ELR (cell line): ENCODE results near the gene WDR3.
A peak's percentile ranks its signal among the peaks of the same experiment; 100 is the strongest.

ENCODE experiments used
- DNase-seq: peaks from one replicate; pipeline ENCODE4 v3.0.0-alpha.2; 2015; ENCODE audit warnings: low read depth

WDR3 gene

DNA sequence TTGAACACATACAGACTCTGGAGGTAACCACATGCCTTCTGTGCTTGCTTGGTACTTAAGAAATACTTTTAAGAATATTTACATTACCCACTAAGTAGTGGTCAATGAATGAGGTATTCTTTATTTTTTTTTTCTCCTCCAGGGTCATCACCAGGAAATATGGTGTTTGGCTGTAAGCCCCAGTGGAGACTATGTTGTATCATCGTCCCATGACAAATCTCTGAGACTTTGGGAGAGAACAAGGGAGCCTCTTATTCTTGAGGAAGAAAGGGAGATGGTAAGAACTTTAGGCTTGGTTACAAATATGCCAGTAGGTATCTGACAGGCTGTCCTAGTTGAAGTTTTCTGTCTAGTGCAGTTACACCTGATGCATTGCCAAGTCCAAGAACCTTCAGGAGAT, 22.8 kb downstream of the WDR3 start:
- no peak for DNase-seq

DNA sequence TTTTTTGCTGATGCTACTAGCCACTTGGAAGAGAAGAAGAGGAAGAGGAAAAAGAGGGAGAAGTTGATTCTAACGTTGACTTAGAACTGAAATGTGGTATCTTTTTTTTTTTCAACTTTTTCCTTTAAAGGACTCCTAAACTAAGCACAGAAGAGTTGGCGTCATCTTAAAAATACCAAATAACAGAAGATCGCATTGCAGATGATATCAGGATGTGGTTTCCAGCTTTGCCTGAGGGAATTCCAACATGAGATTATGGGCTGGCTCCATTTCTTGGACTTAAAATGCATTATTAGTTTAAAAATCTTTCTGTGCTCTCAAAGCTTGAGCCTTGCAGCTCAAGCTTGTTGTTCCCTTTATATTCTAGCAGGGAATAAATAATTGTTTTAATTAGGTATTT, 29.8 kb downstream of the WDR3 start:
- DNase-seq = peak; percentile 30

DNA sequence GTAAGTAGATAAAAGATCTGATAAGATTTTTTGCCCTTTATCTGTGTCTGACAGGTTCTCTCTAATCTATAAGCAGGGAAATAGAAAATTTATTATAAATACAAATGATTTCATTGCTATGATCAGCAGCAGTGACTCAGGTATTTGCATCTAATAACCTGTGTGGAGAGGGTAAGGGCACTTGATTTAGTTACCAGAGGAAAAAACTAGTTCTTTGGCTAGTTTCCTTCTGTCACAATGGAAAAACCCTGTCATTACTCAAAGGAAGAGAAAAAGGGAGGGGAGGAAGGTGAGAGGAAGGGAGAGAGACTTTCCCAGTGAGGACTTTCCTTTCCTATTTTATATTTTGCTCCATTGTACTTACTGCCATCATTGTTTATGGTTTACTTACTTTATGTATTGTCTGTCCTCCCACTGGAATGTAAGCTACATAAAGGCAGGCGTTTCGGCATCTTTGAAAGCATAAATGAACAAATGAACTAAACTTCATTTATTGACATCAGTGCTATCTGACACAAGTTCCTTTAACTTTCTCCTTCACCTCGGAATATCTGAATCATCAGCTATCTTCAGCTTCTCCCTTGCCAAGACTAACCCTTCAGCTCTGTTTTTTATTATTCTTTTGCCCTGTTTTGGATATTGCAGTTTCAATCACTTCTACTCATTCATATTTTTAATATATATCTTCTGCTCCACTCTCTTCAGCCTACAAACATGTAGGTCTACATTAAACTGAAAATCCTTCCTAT, 34.9 kb downstream of the WDR3 start:
- no peak for DNase-seq

DNA sequence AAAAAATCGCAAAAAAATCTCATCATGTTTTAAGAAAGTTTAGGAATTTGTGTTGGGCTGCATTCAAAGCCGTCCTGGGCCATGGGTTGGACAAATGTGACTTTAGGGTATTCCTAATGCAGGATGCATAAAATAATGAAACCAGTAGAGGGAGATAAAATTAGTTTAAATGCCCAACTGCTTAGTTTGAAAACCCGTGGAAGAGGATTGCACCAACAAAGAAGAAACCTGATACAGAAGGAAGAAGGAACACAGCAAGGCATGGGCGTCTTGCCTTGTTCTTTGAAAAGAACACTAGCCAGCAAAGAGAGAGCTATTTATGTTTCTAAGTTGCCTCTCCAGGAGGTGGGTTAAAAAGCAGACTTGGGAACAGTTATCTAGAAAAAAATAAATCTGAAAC, 37.9 kb downstream of the WDR3 start:
- DNase-seq = peak; percentile 47

DNA sequence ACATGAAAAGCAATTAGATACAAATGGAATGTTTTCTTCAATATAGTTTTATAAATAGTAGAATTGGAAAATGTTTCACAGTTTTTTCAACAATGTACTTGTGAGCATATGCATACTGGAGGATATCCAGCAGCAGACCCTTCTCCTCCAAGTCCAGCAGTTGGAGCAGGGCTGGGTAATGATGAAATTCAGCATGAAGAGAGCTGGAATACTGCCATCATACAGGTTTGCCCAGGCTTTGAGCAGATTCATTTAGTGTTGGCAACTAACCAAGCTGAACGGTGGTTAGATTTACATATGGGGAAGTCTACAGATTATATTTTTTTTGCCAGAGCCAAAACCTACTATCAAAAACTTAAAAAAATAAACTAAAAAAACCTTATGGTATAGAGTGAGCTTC, 38.3 kb downstream of the WDR3 start:
- no peak for DNase-seq

DNA sequence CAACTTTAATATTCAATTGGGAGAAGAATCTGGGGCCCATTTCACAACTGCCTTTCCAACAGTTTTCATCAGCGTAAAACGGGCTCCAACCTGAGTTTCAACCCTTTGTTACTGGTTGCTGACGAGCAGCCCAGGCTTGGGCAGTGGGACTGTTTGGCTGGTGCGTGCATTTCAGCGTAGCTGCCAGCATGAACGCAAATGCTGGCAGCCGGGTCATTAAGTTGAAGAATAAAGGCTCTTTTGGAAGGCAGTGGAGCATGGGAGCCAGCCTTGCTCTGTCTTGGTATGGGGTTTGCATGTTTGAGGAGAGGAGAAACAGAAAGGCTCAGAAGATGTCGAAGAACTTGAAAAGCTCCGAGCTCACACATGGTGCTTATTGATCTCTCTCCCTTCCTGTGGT, 40.7 kb downstream of the WDR3 start:
- DNase-seq = no peak

DNA sequence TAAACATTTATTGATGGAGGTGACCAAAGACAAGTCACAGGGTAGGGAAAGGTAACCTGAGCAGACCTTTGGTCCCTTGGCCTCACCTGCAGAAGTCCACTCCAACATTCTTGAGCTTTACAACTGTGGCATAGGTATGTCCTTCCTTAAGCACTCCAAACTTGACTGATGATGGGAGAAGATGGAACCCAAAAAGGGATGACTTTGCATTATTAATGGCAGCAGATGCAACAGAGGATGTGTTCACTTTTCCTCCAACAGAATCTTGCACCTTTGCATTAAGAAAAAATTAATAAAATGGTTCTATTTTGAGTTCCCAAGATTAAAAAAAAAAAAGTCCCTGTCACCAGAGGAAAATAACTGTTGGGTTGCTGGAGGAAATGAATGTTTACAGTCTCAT, 42.2 kb downstream of the WDR3 start:
- no peak for DNase-seq

DNA sequence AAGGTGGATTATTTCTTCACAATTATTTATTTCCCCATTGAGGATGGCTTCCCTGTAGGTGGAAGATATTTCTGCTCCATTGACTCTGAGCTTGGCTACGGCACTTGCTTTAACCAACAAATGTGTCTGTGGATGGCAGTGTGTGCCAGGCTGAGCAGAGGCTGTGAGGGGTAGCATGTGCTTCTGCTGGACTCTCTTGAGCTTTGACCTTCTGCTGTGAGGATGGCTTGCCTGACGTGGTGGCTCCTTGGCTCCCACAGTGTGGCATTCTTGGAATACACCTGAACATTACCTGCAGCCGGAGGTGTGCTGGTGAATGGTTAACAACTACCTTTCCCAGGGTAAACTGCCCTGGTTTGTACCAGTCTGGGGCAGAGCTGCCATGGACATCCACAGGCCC, 46.8 kb downstream of the WDR3 start:
- no peak for DNase-seq

DNA sequence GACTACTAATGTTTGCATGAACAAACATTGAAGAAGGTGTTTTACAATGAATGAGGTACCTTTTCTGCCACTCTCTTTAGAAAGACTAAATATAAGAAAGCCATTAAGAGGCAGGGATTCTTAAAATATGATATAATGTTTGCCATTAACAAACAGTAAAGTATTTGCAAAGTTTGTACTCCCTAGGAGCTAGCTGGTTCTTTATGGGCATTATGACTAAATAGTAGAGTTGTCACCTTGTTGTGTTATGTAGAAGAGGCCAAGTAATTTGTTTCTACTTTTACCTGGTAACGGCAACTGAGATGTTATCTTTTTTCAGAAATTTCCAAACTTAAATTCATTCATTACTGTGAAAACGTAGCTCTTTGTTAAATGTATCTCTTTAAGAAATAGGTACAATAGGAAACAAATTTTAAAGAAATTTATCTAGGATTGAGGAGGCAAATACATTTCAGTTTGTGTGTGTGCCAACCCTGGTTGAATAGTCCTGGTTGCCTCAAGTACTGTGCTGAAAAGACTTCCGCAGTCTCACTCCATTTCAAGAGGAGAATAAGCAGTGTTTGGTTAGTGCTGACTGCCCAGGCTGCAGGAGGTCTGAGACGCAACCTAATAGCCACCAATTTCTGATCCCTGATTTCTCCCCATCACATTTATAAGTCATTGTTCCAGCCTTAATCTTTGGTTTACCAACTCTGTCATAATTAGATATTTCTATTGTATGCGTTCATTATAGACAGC, 52.1 kb downstream of the WDR3 start:
- DNase-seq = no peak

DNA sequence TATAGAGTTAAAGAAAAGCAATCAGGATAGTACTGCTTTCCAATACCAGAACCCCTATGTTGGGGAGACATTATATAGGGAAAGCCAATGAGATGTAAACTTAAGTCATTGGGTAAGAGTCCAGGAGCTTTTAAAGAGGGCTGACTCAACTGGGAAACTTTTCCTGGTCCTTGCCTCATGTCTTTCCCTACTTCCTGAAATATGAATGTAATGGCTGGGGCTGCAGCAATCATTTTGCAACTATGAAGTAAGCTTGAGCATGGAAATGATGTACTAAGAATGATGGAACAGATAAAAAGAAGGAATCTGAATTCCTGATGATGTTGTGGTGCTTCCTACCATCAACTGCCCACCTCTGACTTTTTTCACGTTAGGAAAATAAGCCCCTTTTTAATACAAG, 55.7 kb downstream of the WDR3 start:
- DNase-seq = no peak

DNA sequence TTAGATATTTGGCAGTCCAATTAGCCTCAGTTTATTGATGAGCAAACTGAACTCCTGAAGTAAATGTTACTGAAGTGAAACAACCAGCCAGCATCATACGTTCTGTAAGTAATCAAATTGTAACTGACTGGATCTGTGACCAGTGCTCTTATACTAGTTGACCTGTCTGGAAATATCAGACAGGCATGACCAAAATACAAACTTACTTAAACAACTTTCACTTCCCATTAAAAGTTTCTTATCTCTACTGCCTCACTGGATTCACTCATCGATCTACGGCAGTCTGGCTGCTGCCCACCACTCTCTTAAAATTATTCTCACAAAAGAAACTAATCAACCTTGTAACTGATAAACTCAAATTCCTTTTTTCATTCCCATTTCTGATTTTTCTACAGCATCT, 56.4 kb downstream of the WDR3 start:
- DNase-seq = no peak

DNA sequence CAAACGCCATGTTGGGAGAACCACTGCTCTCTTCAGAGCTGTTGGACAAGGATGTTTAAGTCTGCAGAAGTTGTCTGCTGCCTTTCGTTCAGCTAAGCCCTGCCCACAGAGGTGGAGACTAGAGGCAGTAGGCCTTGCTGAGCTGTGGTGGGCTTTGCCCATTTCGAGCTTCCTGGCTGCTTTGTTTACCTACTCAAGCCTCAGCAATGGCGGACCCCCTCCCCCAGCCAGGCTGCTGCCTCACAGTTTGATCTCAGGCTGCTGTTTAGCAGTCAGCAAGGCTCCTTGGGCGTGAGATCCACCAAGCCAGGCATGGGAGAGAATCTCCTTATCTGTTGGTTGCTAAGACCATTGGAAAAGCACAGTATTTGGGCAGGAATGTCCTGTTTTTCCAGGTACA, 74.8 kb downstream of the WDR3 start:
- DNase-seq = no peak

DNA sequence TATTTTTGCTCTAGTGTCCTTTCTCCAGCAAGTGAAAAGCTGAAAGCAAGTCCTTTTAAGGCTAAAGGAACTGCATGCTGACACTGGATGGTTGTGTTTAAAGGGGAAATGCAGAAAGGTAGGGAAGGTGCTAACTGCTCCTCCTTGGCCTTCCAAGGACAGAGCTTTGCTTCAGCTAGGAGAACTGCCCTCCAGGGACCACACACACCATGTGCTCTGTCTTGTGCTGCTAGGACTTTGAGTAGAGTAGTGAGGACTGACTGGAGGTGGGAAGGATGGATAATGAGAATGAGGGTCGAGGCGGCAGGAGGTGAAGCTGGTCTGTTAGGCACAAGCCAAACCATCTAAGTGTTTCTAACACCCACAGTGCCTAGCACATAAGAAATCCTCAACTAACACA, 77.9 kb downstream of the WDR3 start:
- DNase-seq = no peak

DNA sequence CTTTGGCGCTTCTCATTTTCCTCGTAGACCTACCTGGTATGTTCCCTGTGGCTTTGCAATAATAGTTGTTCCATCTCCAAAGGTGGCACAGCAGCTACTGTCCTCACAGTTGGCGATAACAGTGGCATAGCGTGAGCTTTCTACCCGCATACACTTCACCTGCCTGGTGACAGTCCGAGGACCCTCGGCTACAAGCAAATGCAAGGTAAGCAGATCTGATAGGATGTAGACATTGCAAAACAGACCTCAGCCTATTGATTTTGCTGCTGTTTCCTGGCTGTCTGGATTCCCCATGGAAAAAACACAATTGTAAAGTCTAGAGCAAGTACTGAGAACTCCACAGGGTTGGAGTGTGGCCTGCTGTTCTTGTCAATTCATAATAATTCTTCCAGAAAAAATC, 78.5 kb downstream of the WDR3 start:
- no peak for DNase-seq

DNA sequence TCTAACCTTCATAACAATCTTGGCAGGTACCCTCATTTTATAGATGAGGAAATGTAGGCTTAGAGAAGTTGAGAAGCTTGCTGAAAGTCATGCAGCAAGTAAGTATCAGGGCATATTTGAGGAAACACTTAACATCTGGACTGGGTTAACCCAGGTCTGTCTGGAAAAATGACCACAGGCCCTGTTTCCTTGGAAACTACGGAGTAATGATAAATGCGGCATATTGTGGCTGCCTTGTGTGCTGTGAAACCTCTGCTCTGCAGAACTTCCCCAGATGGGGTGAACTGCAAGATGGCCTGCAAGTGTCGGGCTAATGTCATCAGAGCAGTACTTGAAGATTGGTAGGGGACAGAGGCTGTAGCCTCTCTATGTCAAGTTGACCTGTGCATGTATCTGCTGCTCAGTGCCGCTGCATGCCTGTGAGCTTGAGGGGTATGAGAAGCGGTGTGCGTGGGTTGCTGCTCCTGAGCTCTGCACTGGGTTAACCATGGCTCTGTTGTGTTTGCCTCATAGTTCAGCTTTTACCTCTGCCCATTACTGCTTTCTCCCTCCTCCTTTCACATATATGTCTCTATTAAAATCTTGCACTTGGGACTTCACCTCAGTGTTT, 83.1 kb downstream of the WDR3 start:
- no peak for DNase-seq

DNA sequence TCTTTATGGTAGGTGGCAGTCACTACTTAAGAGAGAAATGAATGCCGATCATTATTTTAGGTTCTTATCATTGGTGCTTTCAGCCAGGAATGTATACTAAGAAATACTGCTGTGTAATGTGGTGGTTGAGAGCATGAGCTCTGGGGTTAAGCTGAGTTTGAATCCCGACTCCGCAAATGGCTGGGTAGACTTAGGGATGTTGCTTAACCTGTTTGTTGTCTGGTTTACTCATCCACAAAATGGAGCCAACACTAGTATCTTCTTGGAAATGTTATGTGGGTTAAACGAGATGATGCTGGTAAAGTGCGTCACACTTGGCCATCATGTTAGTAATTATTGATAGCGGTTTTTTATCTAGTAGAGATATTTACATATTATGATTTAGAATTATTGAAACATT, 83.8 kb downstream of the WDR3 start:
- DNase-seq = no peak

DNA sequence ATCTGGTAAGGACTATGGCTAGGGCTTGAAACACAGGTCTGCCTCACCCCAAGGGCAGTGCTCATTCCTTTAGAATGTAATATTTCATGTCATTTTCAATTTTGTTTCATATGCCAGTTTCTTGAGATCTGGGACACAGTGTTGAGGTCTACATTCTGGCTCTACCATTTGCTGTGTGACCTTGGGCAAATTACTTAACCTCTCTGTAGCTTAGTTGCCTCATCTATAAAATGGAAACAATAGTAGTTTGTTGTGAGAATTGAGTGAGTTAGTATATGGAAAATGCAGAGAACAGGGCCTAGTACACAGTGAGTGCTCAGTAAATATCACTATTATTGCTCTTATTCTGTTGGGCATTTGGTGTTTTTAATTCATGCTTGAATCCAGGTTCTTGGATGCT, 84.4 kb downstream of the WDR3 start:
- no peak for DNase-seq
